ENCODE data around the gene KDM4C. TPM values are rescaled to one million over a fixed set of nuclear protein-coding genes. Genes with fewer than 3 reads are reported as not detected.

Gene KDM4C
- total RNA-seq, 4 donors from 2014 or later = 39.0 to 113 (median 43.9) TPM

DNA sequence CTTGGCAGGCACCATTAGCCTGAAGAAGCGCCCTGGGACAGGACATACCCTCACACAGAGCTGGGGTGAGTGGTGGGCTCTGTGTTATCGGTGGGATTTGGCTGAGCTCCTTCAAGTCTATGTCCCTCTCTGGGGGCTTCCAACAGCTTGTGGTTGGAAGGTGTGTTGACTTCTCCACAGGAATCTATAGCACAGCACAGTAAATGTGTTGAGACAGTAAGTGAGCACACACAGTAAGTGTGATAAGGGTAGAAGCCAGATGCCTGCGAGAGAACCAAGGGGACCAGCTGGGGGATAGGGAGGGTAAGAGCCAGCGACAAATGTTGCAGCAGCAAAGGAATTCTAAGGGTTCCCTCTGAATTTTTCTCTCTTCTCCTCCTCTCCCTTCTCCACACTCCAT is 448.0 kb downstream of the KDM4C start:
- WGBS = 94% methylated on average over 4 of the region's 4 CpGs
- no peak overlapping the region for H3K4me3 ChIP-seq

DNA sequence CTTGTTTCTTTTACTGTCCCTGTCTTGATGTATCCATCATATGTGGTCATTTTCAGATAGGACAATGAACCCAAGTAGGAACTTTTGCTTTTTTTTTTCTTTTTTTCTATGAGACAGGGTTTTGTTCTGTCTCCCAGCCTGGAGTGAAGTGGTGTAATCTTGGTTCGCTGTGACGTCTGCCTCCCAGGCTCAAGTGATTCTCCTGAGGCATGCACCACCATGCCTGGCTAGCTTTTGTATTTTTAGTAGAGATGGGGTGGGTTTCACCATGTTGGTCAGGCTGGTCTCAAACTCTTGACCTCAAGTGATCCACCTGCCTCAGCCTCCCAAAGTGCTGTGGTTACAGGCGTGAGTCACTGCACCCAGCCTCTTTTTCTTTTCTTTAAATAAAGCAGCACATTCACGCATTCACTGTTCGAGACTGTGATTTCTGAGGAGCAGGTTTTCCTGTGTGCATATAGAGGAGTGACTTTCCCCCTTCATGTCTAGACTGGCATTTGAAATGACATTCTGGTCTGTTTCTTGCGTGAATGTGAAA is 448.5 kb downstream of the KDM4C start:
- Histone ChIP-seq H3K27ac (no peak overlapping the region), H3K9me3 (no peaks in the 10 kb centered on the region), H3K4me1 (no peaks in the 10 kb centered on the region), H3K4me3 (no peak overlapping the region), H3K27me3 (no peaks in the 10 kb centered on the region), H3K36me3 (no peaks in the 10 kb centered on the region)
- no peak for TF ChIP-seq POLR2AphosphoS5 (IDR thresholded peaks at IDR 0.05)
- TF ChIP-seq CTCF (IDR thresholded peaks at IDR 0.05) = no peak
- TF ChIP-seq POLR2A (IDR thresholded peaks at IDR 0.05) = no peak
- TF ChIP-seq EP300 (IDR thresholded peaks at IDR 0.05) = no peak
- no peak for DNase-seq (ENCODE audit: low spot score in 2 of 2)
- 76% methylated on average over 6 of the region's 6 CpGs for WGBS

More for the DNA sequence above, 448.0 kb downstream of the KDM4C start:
- no peaks in the 10 kb centered on the region for H3K9me3 ChIP-seq
- H3K4me1 ChIP-seq = no peaks in the 10 kb centered on the region
- no peak for TF ChIP-seq EP300 (IDR thresholded peaks at IDR 0.05)
- TF ChIP-seq POLR2A (IDR thresholded peaks at IDR 0.05) = no peak
- no peak for TF ChIP-seq POLR2AphosphoS5 (IDR thresholded peaks at IDR 0.05)
- TF ChIP-seq CTCF (IDR thresholded peaks at IDR 0.05) = no peak
- no peak for DNase-seq (ENCODE audit: low spot score in 2 of 2)
- no peaks in the 10 kb centered on the region for H3K27me3 ChIP-seq
- no peak overlapping the region for H3K27ac ChIP-seq
- no peaks in the 10 kb centered on the region for H3K36me3 ChIP-seq

GRCh38 chr9:7209016-7209715 is 451.4 kb downstream of the KDM4C start:
- Histone ChIP-seq H3K27me3 (no peaks in the 10 kb centered on the region), H3K4me1 (no peaks in the 10 kb centered on the region), H3K9me3 (no peaks in the 10 kb centered on the region), H3K4me3 (no peak overlapping the region), H3K36me3 (no peaks in the 10 kb centered on the region), H3K27ac (no peak overlapping the region)
- TF ChIP-seq POLR2A (IDR thresholded peaks at IDR 0.05) (no peak), POLR2AphosphoS5 (IDR thresholded peaks at IDR 0.05) (no peak)
- no peak for DNase-seq (ENCODE audit: low spot score in 2 of 2)
- 82% methylated on average over 15 of the region's 15 CpGs for WGBS

DNA sequence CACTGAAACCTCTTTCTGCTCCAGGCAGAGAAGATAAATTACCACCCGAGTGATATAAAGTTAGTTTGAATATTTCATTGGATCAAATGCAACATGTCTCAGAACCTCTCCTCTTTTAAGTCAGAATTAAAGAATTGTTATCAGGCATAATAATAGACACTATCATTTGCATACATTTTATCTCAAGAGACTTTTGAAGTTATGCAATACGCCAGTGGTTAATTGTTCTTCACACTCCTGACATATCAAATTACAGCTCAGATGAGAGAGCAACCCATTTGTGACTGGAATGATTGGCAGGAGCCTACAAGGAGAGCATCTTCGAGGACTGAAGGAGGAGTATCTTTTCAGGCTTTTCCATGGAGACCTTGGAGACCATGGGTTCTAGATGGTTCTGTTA is 452.2 kb downstream of the KDM4C start:
- DNase-seq (ENCODE audit: low spot score in 2 of 2) = no peak
- Histone ChIP-seq H3K36me3 (no peaks in the 10 kb centered on the region), H3K9me3 (no peaks in the 10 kb centered on the region), H3K27me3 (no peaks in the 10 kb centered on the region), H3K4me1 (no peaks in the 10 kb centered on the region), H3K27ac (no peak overlapping the region), H3K4me3 (no peak overlapping the region)
- WGBS = 69% methylated on average over 3 of the region's 3 CpGs
- TF ChIP-seq CTCF (IDR thresholded peaks at IDR 0.05) = no peak
- no peak for TF ChIP-seq POLR2AphosphoS5 (IDR thresholded peaks at IDR 0.05)
- no peak for TF ChIP-seq POLR2A (IDR thresholded peaks at IDR 0.05)

- H3K27me3 ChIP-seq = no peaks in the 10 kb centered on the region
- no peak for DNase-seq (ENCODE audit: low spot score in 2 of 2)
- no peaks in the 10 kb centered on the region for H3K9me3 ChIP-seq
- whole genome bisulfite sequencing = 66% methylated on average over 8 of the region's 8 CpGs
- H3K27ac ChIP-seq = no peak overlapping the region
- TF ChIP-seq POLR2AphosphoS5 (IDR thresholded peaks at IDR 0.05) = no peak
- TF ChIP-seq POLR2A (IDR thresholded peaks at IDR 0.05) = no peak
- no peak for TF ChIP-seq EP300 (IDR thresholded peaks at IDR 0.05)
- TF ChIP-seq CTCF (IDR thresholded peaks at IDR 0.05) = no peak
- H3K4me1 ChIP-seq = no peaks in the 10 kb centered on the region
- no peaks in the 10 kb centered on the region for H3K36me3 ChIP-seq
- H3K4me3 ChIP-seq = no peak overlapping the region
Measured at GRCh38 chr9:7210854-7211637, 453.3 kb downstream of the KDM4C start.
